ENCODE results near the gene ITGB1. TPM values are rescaled to one million over a fixed set of nuclear protein-coding genes. Genes with fewer than 3 reads are reported as not detected.

Gene ITGB1
- total and polyA plus RNA-seq, 5 experiments from 2014 or later = 26.1 to 107 (median 34.2) TPM

DNA sequence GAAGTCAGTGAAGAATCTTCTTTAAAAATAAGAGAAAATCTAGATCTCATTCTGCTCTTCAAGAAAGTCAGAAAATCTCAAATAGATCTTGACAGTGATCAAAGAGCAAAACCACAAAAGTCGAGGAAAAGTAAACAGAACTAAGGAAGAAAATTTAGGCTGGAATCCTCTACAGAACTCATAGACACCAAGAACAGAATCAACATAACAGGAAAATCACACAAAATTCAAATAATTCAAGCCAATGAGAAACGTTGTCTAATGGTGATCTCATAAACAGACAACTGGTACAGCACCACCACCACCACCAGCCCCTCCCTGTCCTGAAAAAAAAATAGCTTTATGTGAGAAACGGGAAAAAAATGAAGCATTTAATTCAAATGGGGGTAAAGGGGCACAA, 6.9 kb downstream of the ITGB1 start:
- no peaks in the 10 kb centered on the region for H3K27me3 Mint-ChIP-seq

DNA sequence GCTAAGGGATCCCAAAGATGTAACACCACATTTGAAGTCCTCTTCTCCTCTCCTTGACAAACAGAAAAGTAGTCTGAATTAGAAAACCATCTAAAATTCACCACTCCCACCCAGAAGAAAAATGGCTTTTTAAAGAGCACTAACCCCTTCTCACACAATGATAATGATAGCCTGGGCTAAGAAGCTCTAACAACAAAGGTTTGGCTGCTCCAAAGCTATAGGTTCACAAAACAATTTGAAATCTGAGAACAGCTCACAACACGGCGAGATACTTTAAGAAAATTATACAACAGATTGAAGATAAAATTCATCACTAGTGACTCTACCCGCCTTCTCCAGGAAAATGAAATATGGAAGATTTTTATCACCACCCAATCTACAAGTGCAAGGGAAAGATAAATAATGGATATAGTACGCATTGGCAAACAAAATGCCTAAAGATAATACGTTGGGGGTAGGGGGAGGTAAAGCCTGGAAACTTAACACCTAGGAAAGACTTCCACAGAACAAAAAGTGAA, 7.4 kb downstream of the ITGB1 start:
- H3K27ac Mint-ChIP-seq = peak overlapping the region in 2 of 10 donors; percentile 48 to 57
- H3K27me3 Mint-ChIP-seq = no peaks in the 10 kb centered on the region
- POLR2A ChIA-PET = no interaction called here
- peaks cover 0 to 3% (median 0%) of the 10 kb centered on the region in 3 donors for H3K36me3 Mint-ChIP-seq
- H3K9me3 Mint-ChIP-seq = no peaks in the 10 kb centered on the region
- no peak for ATAC-seq
- H3K4me1 Mint-ChIP-seq = peaks cover 26 to 90% (median 65%) of the 10 kb centered on the region in 4 donors
- peak overlapping the region in 2 of 10 donors; percentile 11 to 57 for H3K4me3 Mint-ChIP-seq
- DNase-seq = no peak

More for the DNA sequence above, 6.9 kb downstream of the ITGB1 start:
- H3K36me3 Mint-ChIP-seq = no peaks in the 10 kb centered on the region
- H3K4me3 Mint-ChIP-seq = peak overlapping the region in 3 of 10 donors; percentile 2 to 57 (median 37)
- no peaks in the 10 kb centered on the region for H3K9me3 Mint-ChIP-seq
- peak overlapping the region in 1 of 10 donors; percentile 57 for H3K27ac Mint-ChIP-seq
- DNase-seq = no peak
- POLR2A ChIA-PET = no interaction called here
- peaks cover 26 to 88% (median 68%) of the 10 kb centered on the region in 4 donors for H3K4me1 Mint-ChIP-seq
- no peak for ATAC-seq

DNA sequence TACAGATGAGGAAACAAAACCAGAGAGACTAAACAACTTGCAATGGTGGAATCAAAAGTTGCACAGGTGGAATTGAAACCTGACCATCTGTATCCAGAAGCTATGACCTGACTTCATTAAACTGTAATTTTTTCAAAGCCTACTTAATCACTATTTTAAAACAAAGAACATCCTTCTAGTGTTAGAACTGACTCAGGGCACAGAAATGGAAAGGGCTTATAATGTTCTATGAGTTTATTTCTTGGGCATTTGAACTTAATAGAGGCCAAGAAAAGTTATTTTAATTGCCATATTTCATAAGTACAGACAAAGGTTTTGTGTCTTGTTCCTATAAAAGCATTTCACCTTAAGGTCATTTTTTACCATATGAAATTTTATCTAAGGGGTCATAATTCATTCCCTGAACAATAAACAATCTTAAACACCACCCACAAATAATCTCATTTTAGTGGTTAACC, 8.8 kb downstream of the ITGB1 start:
- Mint-ChIP-seq H3K4me1 (peaks cover 19 to 85% (median 54%) of the 10 kb centered on the region in 4 donors), H3K4me3 (peak overlapping the region in 2 of 10 donors; percentile 1 to 48), H3K36me3 (peaks cover 0 to 3% (median 0%) of the 10 kb centered on the region in 3 donors), H3K9me3 (no peaks in the 10 kb centered on the region), H3K27ac (no peak overlapping the region), H3K27me3 (no peaks in the 10 kb centered on the region)
- POLR2A ChIA-PET = no interaction called here
- ATAC-seq (no peak), DNase-seq (no peak)

DNA sequence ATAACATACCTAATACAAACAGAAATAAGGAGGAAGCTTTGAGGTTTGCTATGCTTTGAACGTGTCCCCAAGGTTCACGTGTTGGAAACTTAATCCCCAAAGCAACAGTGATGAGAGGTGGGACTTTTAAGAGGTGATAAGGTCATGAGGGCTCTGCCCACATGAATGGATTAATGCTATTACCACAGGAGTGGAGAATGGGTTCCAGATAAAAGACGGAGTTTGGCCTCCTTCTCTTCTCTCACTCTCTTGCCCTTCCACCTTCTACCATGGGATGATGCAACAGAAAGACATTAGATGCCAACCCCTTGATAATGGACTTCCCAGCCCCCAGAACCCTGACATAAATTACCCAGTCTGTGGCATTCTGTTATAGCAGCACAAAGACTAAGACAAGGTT, 9.6 kb downstream of the ITGB1 start:
- Mint-ChIP-seq H3K4me1 (peaks cover 20 to 85% (median 52%) of the 10 kb centered on the region in 4 donors), H3K27me3 (no peaks in the 10 kb centered on the region), H3K4me3 (peak overlapping the region in 6 of 10 donors; percentile 1 to 50 (median 18)), H3K9me3 (no peaks in the 10 kb centered on the region), H3K36me3 (peaks cover 0 to 6% (median 0%) of the 10 kb centered on the region in 3 donors), H3K27ac (peak overlapping the region in 4 of 10 donors; percentile 19 to 74 (median 42))
- DNase-seq = no peak
- peak; percentile 28 to 33 for ATAC-seq
- POLR2A ChIA-PET = no interaction called here

DNA sequence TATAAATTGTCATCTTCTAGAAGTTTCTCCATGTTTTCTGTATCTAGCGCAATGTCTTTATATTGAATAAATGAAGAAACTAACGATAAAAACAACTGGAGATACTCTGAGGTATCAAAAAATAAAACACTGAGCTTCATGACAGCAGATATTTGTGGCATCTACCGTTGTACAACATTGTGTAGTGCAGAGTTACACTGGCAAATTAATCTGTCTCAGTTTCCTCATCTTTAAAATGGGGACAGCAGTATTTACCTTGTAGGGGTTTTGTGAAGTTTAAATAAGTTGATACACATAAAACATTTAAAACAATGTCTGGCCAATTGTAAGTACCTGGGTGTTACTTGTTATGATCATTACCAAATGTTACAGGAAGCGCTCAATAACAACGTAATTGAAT, 10.4 kb downstream of the ITGB1 start:
- ATAC-seq (no peak), DNase-seq (no peak)
- H3K4me1 Mint-ChIP-seq = peaks cover 22 to 83% (median 49%) of the 10 kb centered on the region in 4 donors
- peak overlapping the region in 1 of 10 donors; percentile 48 for H3K4me3 Mint-ChIP-seq
- peaks cover 0 to 6% (median 0%) of the 10 kb centered on the region in 3 donors for H3K36me3 Mint-ChIP-seq
- H3K27ac Mint-ChIP-seq = peak overlapping the region in 1 of 10 donors; percentile 74
- no peaks in the 10 kb centered on the region for H3K27me3 Mint-ChIP-seq
- POLR2A ChIA-PET = no interaction called here
- no peaks in the 10 kb centered on the region for H3K9me3 Mint-ChIP-seq

DNA sequence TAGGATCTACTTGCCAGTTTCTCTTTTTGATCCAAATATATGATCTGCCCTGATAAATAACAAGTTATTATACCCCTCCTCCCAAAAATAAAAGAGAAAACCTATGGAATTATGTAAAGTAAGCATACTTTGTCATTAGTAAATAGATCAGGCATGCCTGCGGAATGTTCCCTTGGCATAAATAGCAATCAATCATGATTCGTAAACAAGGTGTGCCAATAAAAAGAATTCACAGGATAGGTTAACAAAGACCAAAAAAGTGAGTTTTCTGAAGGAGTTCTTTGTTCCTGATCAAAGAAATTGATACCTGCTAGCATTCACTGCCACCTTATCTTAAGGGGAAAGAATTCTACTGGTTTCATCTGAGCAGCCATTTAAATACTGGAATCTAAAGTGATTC, 11.9 kb downstream of the ITGB1 start:
- peaks cover 0 to 6% (median 0%) of the 10 kb centered on the region in 3 donors for H3K36me3 Mint-ChIP-seq
- ATAC-seq = no peak
- H3K4me3 Mint-ChIP-seq = no peak overlapping the region
- no peak for DNase-seq
- H3K27ac Mint-ChIP-seq = peak overlapping the region in 2 of 10 donors; percentile 14 to 36
- no peaks in the 10 kb centered on the region for H3K27me3 Mint-ChIP-seq
- H3K4me1 Mint-ChIP-seq = peaks cover 25 to 81% (median 45%) of the 10 kb centered on the region in 4 donors
- no peaks in the 10 kb centered on the region for H3K9me3 Mint-ChIP-seq
- POLR2A ChIA-PET = no interaction called here

DNA sequence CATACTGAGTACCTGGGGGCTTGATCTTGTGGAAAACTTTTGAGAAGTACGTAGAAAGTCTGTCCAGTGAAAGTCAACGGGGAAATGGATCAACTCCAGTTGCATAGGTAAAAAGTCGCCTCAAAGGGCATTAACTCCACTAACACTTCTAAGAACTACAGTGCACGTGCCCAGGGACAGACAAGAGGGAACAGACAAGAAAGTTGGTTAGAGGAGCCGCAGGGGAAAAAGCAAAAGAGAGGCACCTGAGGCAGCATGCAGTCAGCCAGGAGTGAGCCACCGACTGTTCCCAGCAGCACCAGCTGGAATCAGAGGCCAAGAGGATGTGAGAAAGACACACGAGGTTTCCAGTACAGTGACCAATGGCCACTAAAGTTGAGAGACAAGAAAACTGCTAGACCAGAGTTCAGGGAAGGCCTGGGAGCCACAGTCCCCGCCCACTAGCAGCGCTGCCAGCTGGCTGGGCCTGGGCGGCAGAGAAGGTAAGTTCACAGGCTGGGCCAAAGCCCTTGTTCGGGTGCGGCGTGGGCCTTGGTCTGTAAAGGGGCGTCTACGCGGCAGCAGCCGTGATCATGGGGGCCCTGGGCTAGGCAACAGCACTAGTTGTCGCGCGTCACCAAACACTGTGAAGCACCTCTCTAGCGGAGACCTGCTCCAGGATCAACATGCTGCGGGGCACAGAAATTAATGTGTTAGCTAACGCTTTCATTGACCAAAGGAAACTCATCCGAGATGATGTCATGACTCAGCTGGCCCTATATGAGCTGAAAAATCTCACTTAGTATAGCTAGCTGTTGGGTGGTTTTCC, 14.0 kb downstream of the ITGB1 start:
- H3K27ac Mint-ChIP-seq = peak overlapping the region in 4 of 10 donors; percentile 30 to 49 (median 44)
- ATAC-seq = no peak

DNA sequence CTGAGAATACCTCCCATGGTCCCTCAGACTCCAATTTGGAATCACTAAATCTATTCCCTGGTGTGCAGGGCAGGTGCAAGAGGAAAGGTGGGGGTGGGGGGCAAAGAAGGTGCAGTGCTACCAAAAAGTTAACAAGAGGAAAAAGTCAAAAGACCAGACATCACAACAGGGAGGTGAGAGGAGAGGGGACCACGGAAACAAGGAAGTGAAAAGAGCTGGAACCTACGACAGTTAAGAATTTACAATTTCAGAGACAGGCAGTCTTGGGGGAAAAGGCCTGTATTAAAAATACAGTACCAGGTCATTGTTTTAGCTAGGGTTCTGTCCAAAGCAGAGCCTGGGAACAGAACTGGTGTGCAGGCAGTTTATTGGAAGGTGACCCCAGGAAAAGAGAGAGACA, 14.6 kb downstream of the ITGB1 start:
- H3K4me3 Mint-ChIP-seq = no peak overlapping the region
- POLR2A ChIA-PET = no interaction called here
- H3K9me3 Mint-ChIP-seq = no peaks in the 10 kb centered on the region
- no peaks in the 10 kb centered on the region for H3K27me3 Mint-ChIP-seq
- no peak for ATAC-seq
- H3K36me3 Mint-ChIP-seq = peaks cover 0 to 6% (median 0%) of the 10 kb centered on the region in 3 donors
- H3K27ac Mint-ChIP-seq = peak overlapping the region in 3 of 10 donors; percentile 22 to 30 (median 24)
- DNase-seq = no peak
- H3K4me1 Mint-ChIP-seq = peaks cover 23 to 83% (median 44%) of the 10 kb centered on the region in 4 donors

More for the DNA sequence above, 14.0 kb downstream of the ITGB1 start:
- POLR2A ChIA-PET = interaction anchor here (0.6 kb wide), 2 partner anchors 188 to 1241 kb away, joined by 4 to 5 read pairs; no protein-coding TSS in a partner anchor
- peaks cover 0 to 6% (median 0%) of the 10 kb centered on the region in 3 donors for H3K36me3 Mint-ChIP-seq
- peak overlapping the region in 1 of 10 donors; percentile 22 for H3K4me3 Mint-ChIP-seq
- no peaks in the 10 kb centered on the region for H3K9me3 Mint-ChIP-seq
- peaks cover 24 to 81% (median 44%) of the 10 kb centered on the region in 4 donors for H3K4me1 Mint-ChIP-seq
- no peaks in the 10 kb centered on the region for H3K27me3 Mint-ChIP-seq
- DNase-seq = no peak

DNA sequence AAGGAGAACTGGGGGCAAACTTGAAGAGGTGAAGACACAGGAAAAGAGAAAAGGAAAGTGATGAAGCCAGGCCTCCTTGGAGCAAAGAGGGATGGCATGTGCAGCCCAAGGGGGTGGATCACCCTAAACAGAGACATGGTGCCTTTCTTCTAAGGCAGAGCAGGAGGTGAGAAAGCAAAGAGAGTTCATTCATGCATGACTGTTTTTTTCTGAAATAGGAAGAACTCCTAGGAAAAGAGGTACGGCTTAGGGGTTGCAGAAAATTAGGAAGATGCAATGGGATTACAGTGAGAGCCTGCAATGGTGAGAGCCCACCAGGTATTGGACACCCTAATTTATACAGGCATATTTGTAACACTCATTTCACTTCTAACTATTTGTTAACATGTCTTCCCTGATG, 15.9 kb downstream of the ITGB1 start:
- Mint-ChIP-seq H3K36me3 (peaks cover 0 to 6% (median 0%) of the 10 kb centered on the region in 3 donors), H3K4me1 (peaks cover 20 to 80% (median 46%) of the 10 kb centered on the region in 4 donors)
- POLR2A ChIA-PET = no interaction called here

DNA sequence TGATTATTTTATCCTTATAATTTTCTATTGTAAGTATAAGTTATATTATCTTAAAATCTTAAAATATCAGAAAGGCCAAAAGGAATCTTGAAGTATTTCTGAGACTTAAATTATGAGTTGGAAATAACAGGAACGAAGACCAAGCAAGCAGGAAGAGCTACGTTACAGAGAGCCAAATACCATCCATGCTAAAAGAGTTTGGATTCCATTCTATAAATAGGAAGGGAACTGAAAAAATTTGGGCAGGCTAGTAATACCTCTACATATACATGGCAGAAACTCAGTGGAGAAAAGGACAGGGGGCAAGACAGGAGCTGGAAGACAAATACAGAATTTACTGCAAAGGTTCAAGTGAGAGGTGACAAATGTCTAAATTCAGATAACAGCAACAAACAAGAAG, 16.7 kb downstream of the ITGB1 start:
- DNase-seq = no peak
- POLR2A ChIA-PET = no interaction called here
- peaks cover 20 to 78% (median 46%) of the 10 kb centered on the region in 4 donors for H3K4me1 Mint-ChIP-seq
- ATAC-seq = no peak
- H3K9me3 Mint-ChIP-seq = no peaks in the 10 kb centered on the region
- peaks cover 0 to 6% (median 2%) of the 10 kb centered on the region in 3 donors for H3K36me3 Mint-ChIP-seq
- H3K27ac Mint-ChIP-seq = peak overlapping the region in 2 of 10 donors; percentile 21 to 34
- H3K4me3 Mint-ChIP-seq = no peak overlapping the region
- H3K27me3 Mint-ChIP-seq = no peaks in the 10 kb centered on the region

More for the DNA sequence above, 15.9 kb downstream of the ITGB1 start:
- DNase-seq = no peak
- Mint-ChIP-seq H3K27ac (peak overlapping the region in 3 of 10 donors; percentile 6 to 34 (median 22)), H3K4me3 (no peak overlapping the region), H3K9me3 (no peaks in the 10 kb centered on the region), H3K27me3 (no peaks in the 10 kb centered on the region)
- ATAC-seq = no peak

DNA sequence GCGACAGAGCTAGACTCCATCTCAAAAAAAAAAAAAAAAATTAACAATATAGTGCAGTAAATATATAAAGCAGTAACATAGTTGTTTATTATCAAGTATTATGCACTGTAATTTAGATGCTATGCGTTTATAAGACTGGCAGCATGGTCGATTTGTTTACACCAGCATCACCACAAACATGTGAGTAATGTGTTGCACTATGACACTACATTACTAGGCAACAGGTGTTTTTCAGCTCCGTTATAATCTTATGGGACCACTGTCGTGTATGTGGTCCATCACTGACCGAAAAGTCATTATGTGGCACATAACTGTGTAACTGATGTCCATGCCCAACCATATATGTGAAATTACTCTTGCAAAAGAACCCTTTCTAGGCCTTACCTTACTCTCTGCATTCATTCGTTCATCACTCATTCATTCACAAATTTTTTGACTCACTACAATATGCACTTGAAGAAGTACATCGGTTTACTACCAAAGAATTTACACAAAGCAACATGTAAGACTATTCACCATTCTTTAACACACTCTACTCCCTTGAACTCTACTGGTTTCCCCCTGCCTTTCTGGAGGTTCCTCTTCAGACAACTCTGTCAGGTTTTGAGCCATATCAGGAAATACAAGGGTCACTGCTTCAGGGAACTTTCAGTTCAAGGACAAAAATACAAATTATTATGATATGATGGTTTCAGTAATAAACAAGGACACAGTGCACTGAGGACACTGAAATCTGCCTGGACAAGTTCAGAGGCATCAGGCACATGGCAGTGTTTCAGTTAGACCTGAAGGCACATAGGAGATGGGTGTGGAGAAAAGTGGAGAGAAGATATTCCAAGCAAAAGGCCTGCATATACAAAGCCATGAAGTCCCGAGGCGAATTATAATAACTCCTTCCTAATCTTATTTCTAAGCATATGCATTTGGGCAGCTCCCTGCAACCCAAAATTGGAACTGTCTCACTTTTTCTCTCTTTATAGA, 17.4 kb downstream of the ITGB1 start:
- H3K36me3 Mint-ChIP-seq = peaks cover 0 to 7% (median 3%) of the 10 kb centered on the region in 3 donors
- no peak for DNase-seq
- H3K27me3 Mint-ChIP-seq = no peaks in the 10 kb centered on the region
- POLR2A ChIA-PET = no interaction called here
- no peaks in the 10 kb centered on the region for H3K9me3 Mint-ChIP-seq
- no peak overlapping the region for H3K4me3 Mint-ChIP-seq
- H3K4me1 Mint-ChIP-seq = peaks cover 22 to 71% (median 44%) of the 10 kb centered on the region in 4 donors
- ATAC-seq = no peak
- H3K27ac Mint-ChIP-seq = peak overlapping the region in 3 of 10 donors; percentile 10 to 40 (median 11)
